Right ventricle myocardium superior (tissue), 1 donor: ENCODE measurements around the gene MZF1. TPM values are rescaled to one million over a fixed set of nuclear protein-coding genes. Genes with fewer than 3 reads are reported as not detected.
"Not testable (repeated sequence)": the region's sequence is repeated elsewhere in the genome, so short reads cannot be mapped to it uniquely, and the experiment has no call there.

Experiments used
- ATAC-seq: fragments of 200-7000 bp; cut with Tn5 transposase; one replicate; pipeline ENCODE4 v1.9.1; 2020; ENCODE audit warnings: mild to moderate bottlenecking; ENCODE audit not compliant: poor library complexity
- DNase-seq: peaks from one replicate; pipeline ENCODE4 v3.0.0-alpha.2; 2020
- intact Hi-C: fragments of 100-400 bp; cut with DNase I; formaldehyde crosslinking; loops from one replicate; pipeline ENCODE4 v1.11.2; 2022
- long read RNA-seq: library from polyadenylated mRNA; unstranded; transcript quantifications from one replicate; pipeline ENCODE4 v2.0.0, GENCODE V29; 2021
- total RNA-seq: library from RNA; stranded (reverse); fragmentation: NEBNext Ultra II Directional; extraction: Animal tissue kit (Norgen Biotek cat#: 25700); gene quantifications from one replicate; pipeline ENCODE4 v1.2.1, GENCODE V29; 2021
- donor health status: DM: no; HTN: yes; CAD: no; lungs with severe emphysema.

Gene MZF1
- total RNA-seq, result 9.2 TPM
- long read RNA-seq, partial matches to known transcripts, result 3 of 17 reads
- long read RNA-seq, other reads (novel, unspliced or antisense), result 9 of 17 reads

GRCh38 chr19:58572818-58573657 lies at the start of gene MZF1:
MZF1 (minus strand) TSS chr19:58573335; CDS start chr19:58571389, 1,946 bp downstream.
- DNase-seq, result peak; percentile 100
- ATAC-seq, result peak; percentile 76
- intact Hi-C loops, result no loop called here

- intact Hi-C loops, ATAC-seq, DNase-seq: not testable (repeated sequence)
These were observed 34.1 kb upstream of the MZF1 start for GRCh38 chr19:58607213-58607612.

- intact Hi-C loops, ATAC-seq, DNase-seq: not testable (repeated sequence)
These were observed 33.2 kb upstream of the MZF1 start for GRCh38 chr19:58606251-58606896.

GRCh38 chr19:58586133-58586765 lies 13.1 kb upstream of the MZF1 start:
- intact Hi-C loops, result no loop called here
- no peak for DNase-seq

GRCh38 chr19:58585442-58586132 lies 12.5 kb upstream of the MZF1 start:
- no peak for DNase-seq
- intact Hi-C loops, result no loop called here
- no peak for ATAC-seq

More at GRCh38 chr19:58586133-58586765, 13.1 kb upstream of the MZF1 start:
- no peak for ATAC-seq

GRCh38 chr19:58584498-58585441 lies 11.6 kb upstream of the MZF1 start:
- intact Hi-C loops, result no loop called here
- ATAC-seq, result no peak
- DNase-seq, result no peak

- intact Hi-C loops, result no loop called here
- no peak for DNase-seq
- ATAC-seq, result no peak
These were observed 9.8 kb upstream of the MZF1 start for GRCh38 chr19:58582985-58583384.

- intact Hi-C loops, result no loop called here
- peak; percentile 94 for ATAC-seq
- peak; percentile 93 for DNase-seq
These were observed 8.3 kb upstream of the MZF1 start for GRCh38 chr19:58581227-58582141.

GRCh38 chr19:58579473-58580142 lies 6.5 kb upstream of the MZF1 start:
- intact Hi-C loops, result no loop called here
- no peak for ATAC-seq
- no peak for DNase-seq

GRCh38 chr19:58578012-58578925 lies 5.1 kb upstream of the MZF1 start:
- ATAC-seq, result no peak
- intact Hi-C loops, result no loop called here
- DNase-seq, result no peak

- intact Hi-C loops, ATAC-seq, DNase-seq: not testable (repeated sequence)
These were observed 4.4 kb upstream of the MZF1 start for GRCh38 chr19:58577581-58577980.

- intact Hi-C loops, result no loop called here
- DNase-seq, result peak; percentile 95
These were observed 2.3 kb upstream of the MZF1 start for GRCh38 chr19:58575183-58576041.

GRCh38 chr19:58573658-58574164 lies 576 bp upstream of the MZF1 start:
- no peak for DNase-seq
- no peak for ATAC-seq
- intact Hi-C loops, result no loop called here

More at GRCh38 chr19:58575183-58576041, 2.3 kb upstream of the MZF1 start:
- ATAC-seq, result peak; percentile 77
